GM12892 (cell line): ENCODE results near the gene PNRC1.

Experiments
- POLR2A ChIP-seq: IDR thresholded peaks from 2 replicates; pipeline ENCODE4 v1.6.1; 2011; ENCODE audit warnings: low read depth, low read length, control low read depth
- POLR2AphosphoS5 ChIP-seq: IDR thresholded peaks from 2 replicates; pipeline ENCODE4 v1.6.1; 2011; ENCODE audit warnings: low read depth, low read length, control low read depth

GRCh38 chr6:89081423-89082322, 1.1 kb downstream of the PNRC1 start:
- peak; percentile 84 for TF ChIP-seq POLR2AphosphoS5
- TF ChIP-seq POLR2A: peak; percentile 76
